Islet precursor cell (in vitro differentiated cells): ENCODE measurements around the gene BCL10.

Source experiments
- DNase-seq: peaks from one replicate; pipeline ENCODE4 v3.0.0-alpha.2; 2018

BCL10 gene

GRCh38 chr1:85219853-85220610, 56.4 kb downstream of the BCL10 start:
- no peak for DNase-seq

- DNase-seq = no peak
Observed at GRCh38 chr1:85216697-85217096, 59.7 kb downstream of the BCL10 start.
